A673 (cell line): Measurements from ENCODE around the gene ZNF597. TPM values are rescaled to one million over a fixed set of nuclear protein-coding genes. Genes with fewer than 3 reads are reported as not detected.

ENCODE experiments used
- BruUV-seq: library from RNA; stranded (reverse); fragments of 400-500 nt; replicated peaks from 2 replicates; lab custom pipeline; 2021; lab: Mats Ljungman, UMichigan
- CTCF ChIA-PET: fragments of 300-600 bp; sonication (Branson Sonifier 250); formaldehyde crosslinking; loops from one replicate; lab custom pipeline; 2022; ENCODE audit warnings: antibody characterized with exemption; lab: Charles Lee
- POLR2A ChIA-PET: fragments of 300-600 bp; sonication (Branson Sonifier 250); formaldehyde crosslinking; loops from one replicate; lab custom pipeline; 2022; ENCODE audit warnings: antibody characterized with exemption; ENCODE audit not compliant: low non-redundant PET; lab: Charles Lee
- DNase-seq: peaks from one replicate; pipeline ENCODE4 v3.0.0-alpha.2; 2015; ENCODE audit warnings: low spot score
- H3K27ac ChIP-seq: fragments of 200-600 bp; sonication (generic); 2 replicates; pipeline ENCODE4 v1.5.1; 2016; ENCODE audit warnings: mixed run types, low read depth, mild to moderate bottlenecking, mixed read lengths, antibody characterized with exemption, low read length; ENCODE audit not compliant: poor library complexity, severe bottlenecking
- H3K27me3 ChIP-seq: fragments of 200-600 bp; sonication (generic); replicated peaks from 2 replicates; pipeline ENCODE4 v1.6.1; 2017; ENCODE audit warnings: mixed run types, low read depth, mild to moderate bottlenecking, mixed read lengths, antibody characterized with exemption, low read length; ENCODE audit not compliant: insufficient read depth, poor library complexity
- H3K36me3 ChIP-seq: fragments of 200-600 bp; sonication (generic); 2 replicates; pipeline ENCODE4 v1.6.1; 2016; ENCODE audit warnings: mixed run types, mild to moderate bottlenecking, mixed read lengths, antibody characterized with exemption, low read length; ENCODE audit not compliant: insufficient read depth, poor library complexity, severe bottlenecking
- H3K4me1 ChIP-seq: fragments of 200-600 bp; sonication (generic); 2 replicates; pipeline ENCODE4 v1.6.1; 2017; ENCODE audit warnings: mixed run types, mild to moderate bottlenecking, mixed read lengths, antibody characterized with exemption, low read length; ENCODE audit not compliant: insufficient read depth, poor library complexity, severe bottlenecking
- H3K4me3 ChIP-seq: fragments of 200-600 bp; sonication (generic); 2 replicates; pipeline ENCODE4 v1.5.1; 2016; ENCODE audit warnings: low read depth, mixed run types, mild to moderate bottlenecking, mixed read lengths, low read length; ENCODE audit not compliant: poor library complexity, severe bottlenecking
- H3K9me3 ChIP-seq: fragments of 200-600 bp; sonication (generic); 2 replicates; pipeline ENCODE4 v1.6.1; 2016; ENCODE audit warnings: mixed run types, low read depth, mild to moderate bottlenecking, mixed read lengths, antibody characterized with exemption, low read length; ENCODE audit not compliant: poor library complexity, severe bottlenecking
- EZH2 ChIP-seq: fragments of 200-600 bp; sonication (generic); IDR thresholded peaks from 2 replicates; pipeline ENCODE4 v1.6.1; 2017; ENCODE audit warnings: borderline replicate concordance, low read depth, mild to moderate bottlenecking, mixed read lengths, antibody characterized with exemption, low read length; ENCODE audit not compliant: poor library complexity, severe bottlenecking
- intact Hi-C: fragments of 100-400 bp; cut with micrococcal nuclease; formaldehyde crosslinking; loops from one replicate; pipeline ENCODE4 v1.10.0; 2022; ENCODE audit not compliant: unreplicated experiment
- total RNA-seq: library from RNA; stranded (reverse); gene quantifications from 2 replicates; pipeline ENCODE4 v1.2.3, GENCODE V29; 2021
- TF ChIP-seq, protein P1 (sequence below): fragments of 300-800, 200-600 bp; sonication (generic); conservative IDR thresholded peaks from 2 replicates; pipeline ENCODE4 v1.5.1; 2017; ENCODE audit warnings: low read depth, mild to moderate bottlenecking, antibody characterized with exemption, low read length, moderate library complexity, mixed read lengths

ZNF597 gene
- total RNA-seq, 1 experiment from 2014 or later, result 2.8 TPM

DNA sequence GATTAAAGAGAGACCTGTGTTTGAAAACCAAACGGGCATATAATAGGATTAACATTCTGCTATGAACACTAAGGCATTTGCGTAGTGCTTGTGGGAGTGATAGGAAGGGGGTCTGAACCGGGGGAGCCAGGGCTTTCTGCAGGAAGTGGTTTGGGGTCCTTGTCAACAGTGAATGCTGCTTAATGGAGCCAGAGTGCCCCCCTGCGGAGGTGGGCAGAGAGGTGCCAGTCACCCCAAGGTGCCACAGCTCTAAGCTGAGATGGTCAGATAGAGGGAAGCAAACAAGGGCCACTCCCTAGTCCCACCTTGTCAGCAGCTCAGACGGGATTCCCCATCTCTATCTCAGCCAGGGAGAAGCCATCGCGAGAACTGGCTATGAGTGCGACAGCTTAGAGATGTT, 17.8 kb upstream of the ZNF597 start:
- ChIA-PET CTCF (no interaction called here), POLR2A (no interaction called here)
- no peaks in the 10 kb centered on the region for H3K27me3 ChIP-seq
- no peak overlapping the region for H3K4me3 ChIP-seq
- no peaks in the 10 kb centered on the region for H3K36me3 ChIP-seq
- DNase-seq, result peak; percentile 45
- peaks cover 35% of the 10 kb centered on the region for H3K4me1 ChIP-seq
- no TSS peak for BruUV-seq
- no peak for TF ChIP-seq EZH2
- TF ChIP-seq, protein P1, sequence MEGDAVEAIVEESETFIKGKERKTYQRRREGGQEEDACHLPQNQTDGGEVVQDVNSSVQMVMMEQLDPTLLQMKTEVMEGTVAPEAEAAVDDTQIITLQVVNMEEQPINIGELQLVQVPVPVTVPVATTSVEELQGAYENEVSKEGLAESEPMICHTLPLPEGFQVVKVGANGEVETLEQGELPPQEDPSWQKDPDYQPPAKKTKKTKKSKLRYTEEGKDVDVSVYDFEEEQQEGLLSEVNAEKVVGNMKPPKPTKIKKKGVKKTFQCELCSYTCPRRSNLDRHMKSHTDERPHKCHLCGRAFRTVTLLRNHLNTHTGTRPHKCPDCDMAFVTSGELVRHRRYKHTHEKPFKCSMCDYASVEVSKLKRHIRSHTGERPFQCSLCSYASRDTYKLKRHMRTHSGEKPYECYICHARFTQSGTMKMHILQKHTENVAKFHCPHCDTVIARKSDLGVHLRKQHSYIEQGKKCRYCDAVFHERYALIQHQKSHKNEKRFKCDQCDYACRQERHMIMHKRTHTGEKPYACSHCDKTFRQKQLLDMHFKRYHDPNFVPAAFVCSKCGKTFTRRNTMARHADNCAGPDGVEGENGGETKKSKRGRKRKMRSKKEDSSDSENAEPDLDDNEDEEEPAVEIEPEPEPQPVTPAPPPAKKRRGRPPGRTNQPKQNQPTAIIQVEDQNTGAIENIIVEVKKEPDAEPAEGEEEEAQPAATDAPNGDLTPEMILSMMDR, result no peak
- H3K27ac ChIP-seq, result no peak overlapping the region
- intact Hi-C loops, result no loop called here
- H3K9me3 ChIP-seq, result no peaks in the 10 kb centered on the region

DNA sequence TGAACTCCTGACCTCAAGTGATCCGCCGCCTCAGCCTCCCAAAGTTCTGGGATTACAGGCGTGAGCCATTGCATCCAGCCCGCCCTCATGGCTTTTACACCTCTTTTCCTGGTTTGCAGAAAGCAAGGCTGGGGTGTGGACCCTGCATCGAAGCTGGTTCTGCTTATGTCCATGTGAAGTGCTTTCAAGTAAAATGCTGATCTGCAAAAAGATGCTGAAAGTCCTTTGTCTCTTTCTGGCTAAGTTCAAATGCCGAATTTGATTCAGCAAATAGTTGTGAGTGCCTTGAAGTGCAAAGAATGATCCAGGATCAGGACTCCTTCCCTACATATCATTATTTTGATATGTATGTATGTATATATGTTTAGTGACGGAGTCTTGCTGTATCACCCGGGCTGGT, 17.3 kb upstream of the ZNF597 start:
- no peaks in the 10 kb centered on the region for H3K36me3 ChIP-seq

GRCh38 chr16:3460121-3460520, 16.8 kb upstream of the ZNF597 start:
- no peaks in the 10 kb centered on the region for H3K27me3 ChIP-seq
- ChIA-PET POLR2A (no interaction called here), CTCF (no interaction called here)
- H3K27ac ChIP-seq, result no peak overlapping the region
- no peaks in the 10 kb centered on the region for H3K9me3 ChIP-seq
- TF ChIP-seq EZH2, result no peak
- TF ChIP-seq, protein P1, result no peak
- H3K4me3 ChIP-seq, result no peak overlapping the region
- H3K4me1 ChIP-seq, result peaks cover 35% of the 10 kb centered on the region
- intact Hi-C loops, result no loop called here
- no TSS peak for BruUV-seq
- no peak for DNase-seq
- H3K36me3 ChIP-seq, result no peaks in the 10 kb centered on the region

More for the DNA sequence above, 17.3 kb upstream of the ZNF597 start:
- no TSS peak for BruUV-seq
- no peaks in the 10 kb centered on the region for H3K9me3 ChIP-seq
- H3K4me1 ChIP-seq, result peaks cover 35% of the 10 kb centered on the region
- TF ChIP-seq, protein P1, result no peak
- TF ChIP-seq EZH2, result no peak
- no peak for DNase-seq
- no peak overlapping the region for H3K27ac ChIP-seq
- POLR2A ChIA-PET, result no interaction called here
- intact Hi-C loops, result no loop called here
- CTCF ChIA-PET, result no interaction called here
- no peaks in the 10 kb centered on the region for H3K27me3 ChIP-seq
- H3K4me3 ChIP-seq, result no peak overlapping the region
